ENCODE results near the gene THSD4. TPM values are rescaled to one million over a fixed set of nuclear protein-coding genes. Genes with fewer than 3 reads are reported as not detected.

THSD4 gene
- total RNA-seq, 1 donor from 2014 or later = 1.6 TPM

DNA sequence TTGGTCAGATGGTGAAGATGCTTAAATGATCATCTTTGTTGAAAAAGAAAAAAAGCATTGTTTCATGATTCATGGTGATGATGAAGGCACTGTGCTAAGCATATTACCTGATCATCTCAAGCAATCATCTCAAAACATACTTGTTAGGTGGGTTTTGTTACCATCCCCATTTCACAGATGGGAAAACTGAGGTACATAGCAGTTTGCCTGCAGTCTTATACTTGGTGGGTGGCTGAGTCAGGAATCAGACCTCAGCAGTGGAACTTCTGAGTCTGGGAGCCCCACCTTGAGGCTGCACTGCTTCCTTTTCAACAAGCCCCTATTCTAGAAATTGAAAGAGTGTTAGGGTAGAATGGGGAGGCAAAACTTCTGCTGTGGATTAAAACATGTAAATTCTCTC is 341.1 kb downstream of the THSD4 start:
- DNase-seq = no peak

DNA sequence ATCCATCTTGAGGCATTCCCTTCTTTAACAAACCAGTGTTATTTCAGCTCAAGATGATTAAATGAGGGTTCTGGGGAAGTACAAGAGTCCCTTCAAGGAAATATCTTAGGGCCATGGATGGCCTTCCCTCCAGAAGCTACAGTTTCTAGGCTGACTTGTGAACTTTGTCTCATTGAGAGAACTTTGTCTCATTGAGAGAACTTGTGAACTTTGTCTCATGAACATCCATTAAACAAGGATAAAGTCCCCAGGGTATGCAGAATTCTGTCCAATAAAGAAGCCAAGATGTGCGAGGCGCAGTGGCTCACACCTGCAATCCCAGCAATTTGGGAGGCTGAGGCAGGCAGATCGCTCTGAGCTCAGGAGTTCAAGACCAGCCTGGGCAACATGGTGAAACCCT is 341.5 kb downstream of the THSD4 start:
- no peak for DNase-seq

DNA sequence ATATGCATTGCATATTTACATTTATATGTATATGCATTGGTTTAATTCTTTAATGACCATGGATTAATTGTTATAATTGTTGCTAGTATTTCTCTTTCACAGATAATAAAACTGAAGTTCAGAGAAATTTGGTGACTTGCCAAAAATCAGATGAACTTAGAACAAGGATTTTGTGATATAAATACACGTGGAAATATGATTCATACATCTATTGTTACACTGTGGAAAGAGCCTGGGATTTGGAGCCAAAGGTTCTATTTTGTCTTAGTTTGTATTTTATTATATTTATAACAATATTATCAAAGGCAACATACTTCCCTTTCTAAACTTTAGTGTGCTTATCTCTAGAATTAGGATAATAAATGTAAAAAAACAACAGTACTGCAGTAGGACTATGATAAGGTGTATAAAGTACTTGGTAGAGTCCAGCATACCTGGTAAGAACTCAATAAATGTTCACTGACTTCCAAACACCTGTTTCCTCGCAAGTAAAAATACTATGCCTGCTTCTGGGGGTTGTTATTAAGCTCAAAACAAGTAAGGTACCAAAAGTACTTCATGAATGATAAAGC is 342.9 kb downstream of the THSD4 start:
- DNase-seq = no peak

- no peak for DNase-seq
Observed at GRCh38 chr15:71461748-71462147, 346.5 kb downstream of the THSD4 start.

DNA sequence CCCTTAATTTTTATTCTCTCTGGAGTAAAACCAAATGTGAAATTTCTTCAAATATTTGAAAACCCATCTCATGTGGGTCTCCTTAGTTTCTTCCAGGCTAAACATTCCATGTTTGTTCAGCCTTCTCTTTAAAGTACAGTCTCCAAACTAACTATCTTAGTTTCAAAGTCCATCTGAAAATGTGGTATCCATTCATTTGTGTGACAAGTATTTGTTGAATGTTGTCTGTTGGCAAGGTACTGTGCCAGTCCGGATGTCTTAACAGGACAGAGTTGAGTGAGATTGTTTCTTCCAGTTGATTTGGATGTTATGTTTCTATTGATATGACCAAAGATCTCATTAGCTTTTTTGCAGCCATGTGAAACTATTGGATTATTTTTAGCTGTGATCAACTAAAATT is 347.4 kb downstream of the THSD4 start:
- DNase-seq = no peak

- no peak for DNase-seq
Observed at GRCh38 chr15:71463156-71463665, 347.9 kb downstream of the THSD4 start.

- DNase-seq = no peak
Observed at GRCh38 chr15:71465131-71465955, 350.1 kb downstream of the THSD4 start.

GRCh38 chr15:71468715-71469114 is 353.4 kb downstream of the THSD4 start:
- DNase-seq = no peak

GRCh38 chr15:71469413-71469812 is 354.1 kb downstream of the THSD4 start:
- DNase-seq = no peak

- DNase-seq = no peak
Observed at GRCh38 chr15:71471347-71471746, 356.1 kb downstream of the THSD4 start.

DNA sequence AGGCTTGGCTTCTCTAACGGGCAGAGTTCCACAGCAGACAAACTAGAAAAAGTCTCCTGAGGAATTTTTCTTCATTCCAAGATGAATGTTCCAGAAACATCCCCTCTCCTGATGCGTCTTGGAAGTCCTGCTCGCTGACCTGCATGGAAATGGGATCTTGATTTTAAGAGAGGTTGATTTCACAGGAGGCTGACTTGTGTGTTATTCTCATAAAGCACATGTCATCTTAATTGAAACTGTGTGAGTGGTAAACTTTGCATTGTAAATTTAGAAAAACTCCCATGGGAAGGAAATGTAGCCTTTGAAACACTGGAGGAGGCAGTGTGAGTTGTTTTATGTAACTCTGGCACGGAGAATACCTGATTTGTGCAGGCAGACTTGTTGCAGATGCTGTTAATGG is 357.3 kb downstream of the THSD4 start:
- DNase-seq = no peak

GRCh38 chr15:71473751-71474150 is 358.5 kb downstream of the THSD4 start:
- DNase-seq = no peak

- no peak for DNase-seq
Observed at GRCh38 chr15:71476823-71477222, 361.6 kb downstream of the THSD4 start.

- no peak for DNase-seq
Observed at GRCh38 chr15:71480556-71480955, 365.3 kb downstream of the THSD4 start.

- no peak for DNase-seq
Observed at GRCh38 chr15:71484080-71484479, 368.8 kb downstream of the THSD4 start.

DNA sequence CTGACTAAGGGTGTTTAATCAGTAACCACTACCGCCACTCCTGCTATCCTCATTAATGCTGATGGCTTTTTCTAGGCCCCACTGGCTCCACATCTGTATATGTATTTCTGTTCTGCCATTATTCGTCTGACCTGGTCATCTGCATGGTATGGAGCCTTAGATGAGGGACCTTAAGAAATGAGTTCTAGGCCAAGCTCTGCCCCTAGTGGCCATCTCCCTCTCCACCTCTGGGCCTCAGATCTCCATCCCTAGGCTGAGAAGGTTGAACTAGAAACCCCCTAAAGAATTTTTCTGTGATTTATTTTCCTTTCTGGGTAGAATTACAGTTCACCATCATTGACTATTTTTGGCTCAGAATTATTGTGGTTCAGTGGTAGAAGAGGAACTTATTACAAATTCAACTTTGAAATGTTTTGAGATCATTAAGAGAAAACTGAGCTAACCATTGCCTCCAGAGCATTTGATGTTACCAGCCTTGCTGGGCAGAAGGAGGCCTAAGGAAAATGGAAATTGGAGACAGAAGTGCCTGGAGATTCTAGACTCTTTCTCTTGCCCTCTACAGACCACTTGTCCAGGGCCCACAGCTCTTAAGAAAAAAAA is 369.9 kb downstream of the THSD4 start:
- DNase-seq = no peak

DNA sequence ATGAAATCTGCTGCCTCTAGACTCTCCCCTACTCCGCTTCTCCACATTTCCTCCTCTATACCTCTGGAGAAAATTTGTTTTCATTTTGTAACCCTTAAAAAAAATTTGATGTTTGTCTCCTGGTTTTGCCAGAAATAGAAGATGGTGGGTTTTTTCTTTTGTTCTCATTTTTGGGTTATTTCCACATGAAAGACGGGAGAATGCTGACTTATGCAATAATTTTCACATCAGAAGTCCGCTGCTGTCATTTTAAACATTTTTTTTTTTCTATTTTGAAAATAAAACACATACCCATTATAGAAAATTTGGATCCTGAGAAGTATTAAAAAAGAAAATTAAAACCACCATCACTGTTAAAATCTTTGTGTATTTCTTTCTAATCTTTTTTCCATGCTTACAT is 374.3 kb downstream of the THSD4 start:
- no peak for DNase-seq

GRCh38 chr15:71493526-71493925 is 378.3 kb downstream of the THSD4 start:
- no peak for DNase-seq

- no peak for DNase-seq
Observed at GRCh38 chr15:71494563-71495397, 379.5 kb downstream of the THSD4 start.

GRCh38 chr15:71495398-71495780 is 380.1 kb downstream of the THSD4 start:
- DNase-seq = no peak

GRCh38 chr15:71496336-71496955 is 381.2 kb downstream of the THSD4 start:
- no peak for DNase-seq

Data from occipital lobe (tissue), 2 donors.